Measurements from ENCODE around the gene SHC3. TPM values are rescaled to one million over a fixed set of nuclear protein-coding genes. Genes with fewer than 3 reads are reported as not detected.

SHC3 gene
- total and polyA plus RNA-seq, 2 donors (not counting 1 experiment from before 2014, with no cell fraction given): 1.7 to 16.2 TPM

DNA sequence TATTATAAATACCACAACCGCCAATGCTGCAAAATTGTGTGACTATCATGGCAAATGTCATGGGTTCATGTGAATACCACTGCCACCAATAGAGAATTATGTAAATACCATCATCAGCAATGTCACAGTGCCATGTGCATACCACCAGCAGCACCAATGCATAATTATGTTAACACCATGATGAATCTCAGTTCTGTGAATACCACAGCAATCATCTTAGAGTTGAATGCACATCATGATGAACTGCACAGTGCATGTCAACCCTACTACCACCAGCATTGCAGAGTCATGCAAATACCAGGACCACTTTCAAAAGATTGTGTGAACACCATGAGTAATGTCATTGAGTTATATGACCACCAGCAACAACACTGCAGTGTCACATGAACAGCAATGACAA, 63.2 kb downstream of the SHC3 start:
- no peak overlapping the region for H3K4me2 ChIP-seq (ENCODE audit: extremely low read depth, insufficient read depth, low read length)
- no peak for DNase-seq (ENCODE audit: low read depth in 2 of 2)
- no peaks in the 10 kb centered on the region for H3K27me3 ChIP-seq (ENCODE audit: control insufficient read depth, insufficient read depth, low read length)
- H3K27ac ChIP-seq (ENCODE audit: insufficient read depth, low read length): no peak overlapping the region
- H4K20me1 ChIP-seq (ENCODE audit: control insufficient read depth, extremely low read depth, insufficient read depth, low read length): no peaks in the 10 kb centered on the region
- H3K36me3 ChIP-seq (ENCODE audit: control insufficient read depth, insufficient read depth, low read length): no peaks in the 10 kb centered on the region
- H3K9ac ChIP-seq (ENCODE audit: insufficient read depth, low read length): no peak overlapping the region
- H3K79me2 ChIP-seq (ENCODE audit: control insufficient read depth, insufficient read depth, low read length): peaks cover 2% of the 10 kb centered on the region
- H3K4me3 ChIP-seq (replicated peaks in 1 of 4; ENCODE audit: control extremely low read depth in 1 of 4, insufficient read depth in 1 of 4, low read depth in 3 of 4, low read length in 4 of 4): no peak overlapping the region
- no peak overlapping the region for H2AFZ ChIP-seq (ENCODE audit: low read length)
- no peaks in the 10 kb centered on the region for H3K9me3 ChIP-seq (ENCODE audit: control insufficient read depth, insufficient read depth, low read depth, low read length)
- TF ChIP-seq, protein P1, sequence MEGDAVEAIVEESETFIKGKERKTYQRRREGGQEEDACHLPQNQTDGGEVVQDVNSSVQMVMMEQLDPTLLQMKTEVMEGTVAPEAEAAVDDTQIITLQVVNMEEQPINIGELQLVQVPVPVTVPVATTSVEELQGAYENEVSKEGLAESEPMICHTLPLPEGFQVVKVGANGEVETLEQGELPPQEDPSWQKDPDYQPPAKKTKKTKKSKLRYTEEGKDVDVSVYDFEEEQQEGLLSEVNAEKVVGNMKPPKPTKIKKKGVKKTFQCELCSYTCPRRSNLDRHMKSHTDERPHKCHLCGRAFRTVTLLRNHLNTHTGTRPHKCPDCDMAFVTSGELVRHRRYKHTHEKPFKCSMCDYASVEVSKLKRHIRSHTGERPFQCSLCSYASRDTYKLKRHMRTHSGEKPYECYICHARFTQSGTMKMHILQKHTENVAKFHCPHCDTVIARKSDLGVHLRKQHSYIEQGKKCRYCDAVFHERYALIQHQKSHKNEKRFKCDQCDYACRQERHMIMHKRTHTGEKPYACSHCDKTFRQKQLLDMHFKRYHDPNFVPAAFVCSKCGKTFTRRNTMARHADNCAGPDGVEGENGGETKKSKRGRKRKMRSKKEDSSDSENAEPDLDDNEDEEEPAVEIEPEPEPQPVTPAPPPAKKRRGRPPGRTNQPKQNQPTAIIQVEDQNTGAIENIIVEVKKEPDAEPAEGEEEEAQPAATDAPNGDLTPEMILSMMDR (conservative IDR thresholded peaks at IDR 0.05 in 1 of 2, IDR thresholded peaks at IDR 0.05 in 1 of 2; ENCODE audit: low read depth in 1 of 2, low read length in 2 of 2): no peak
- TF ChIP-seq EZH2 (IDR thresholded peaks at IDR 0.05; ENCODE audit: low read length, missing control alignments): no peak
- no peaks in the 10 kb centered on the region for H3K4me1 ChIP-seq (ENCODE audit: control insufficient read depth, extremely low read depth, insufficient read depth, low read length)

DNA sequence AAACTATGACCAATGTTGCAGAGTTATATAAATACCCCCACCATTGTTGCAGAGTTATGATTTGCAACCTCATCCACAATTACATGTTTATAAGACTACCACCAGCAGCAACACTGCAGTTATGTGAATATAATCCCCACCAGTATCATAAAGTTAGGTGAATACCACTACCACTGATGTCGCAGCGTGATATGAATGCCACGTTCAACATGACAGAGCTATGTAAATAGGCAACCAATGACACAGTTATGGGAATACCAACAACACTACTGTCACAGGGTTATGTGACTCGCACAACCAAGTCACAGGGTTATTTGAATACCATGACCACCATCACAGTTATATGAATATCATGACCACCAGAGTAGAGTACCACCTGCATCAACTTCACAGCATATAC, 63.9 kb downstream of the SHC3 start:
- no peak for DNase-seq (ENCODE audit: low read depth in 2 of 2)
- peaks cover 2% of the 10 kb centered on the region for H3K79me2 ChIP-seq (ENCODE audit: control insufficient read depth, insufficient read depth, low read length)

DNA sequence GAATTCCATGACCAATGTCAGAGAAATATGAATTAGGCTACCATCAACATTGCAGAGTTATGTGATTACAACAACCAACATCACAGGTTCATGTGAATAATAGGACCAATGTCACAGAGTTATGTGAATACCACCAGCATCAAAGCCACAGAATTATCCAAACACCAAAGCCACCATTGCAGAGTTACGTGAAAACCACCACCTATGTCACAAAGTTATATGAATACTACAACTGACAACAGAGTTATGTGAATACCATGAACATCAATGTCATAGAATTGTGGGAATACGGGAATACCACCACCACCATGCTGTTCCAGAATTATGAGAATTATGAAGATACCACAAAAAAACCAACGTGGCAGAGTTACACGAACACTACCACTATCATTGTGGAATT, 64.8 kb downstream of the SHC3 start:
- Histone ChIP-seq H3K79me2 (ENCODE audit: control insufficient read depth, insufficient read depth, low read length) (peaks cover 2% of the 10 kb centered on the region), H3K36me3 (ENCODE audit: control insufficient read depth, insufficient read depth, low read length) (no peaks in the 10 kb centered on the region)
- TF ChIP-seq EZH2 (IDR thresholded peaks at IDR 0.05; ENCODE audit: low read length, missing control alignments): no peak
- TF ChIP-seq, protein P1 (conservative IDR thresholded peaks at IDR 0.05 in 1 of 2, IDR thresholded peaks at IDR 0.05 in 1 of 2; ENCODE audit: low read depth in 1 of 2, low read length in 2 of 2): no peak

More for the DNA sequence above, 63.9 kb downstream of the SHC3 start:
- no peak overlapping the region for H3K4me3 ChIP-seq (replicated peaks in 1 of 4; ENCODE audit: control extremely low read depth in 1 of 4, insufficient read depth in 1 of 4, low read depth in 3 of 4, low read length in 4 of 4)
- no peaks in the 10 kb centered on the region for H4K20me1 ChIP-seq (ENCODE audit: control insufficient read depth, extremely low read depth, insufficient read depth, low read length)
- no peak overlapping the region for H3K9ac ChIP-seq (ENCODE audit: insufficient read depth, low read length)
- no peaks in the 10 kb centered on the region for H3K27me3 ChIP-seq (ENCODE audit: control insufficient read depth, insufficient read depth, low read length)
- no peak for TF ChIP-seq EZH2 (IDR thresholded peaks at IDR 0.05; ENCODE audit: low read length, missing control alignments)
- TF ChIP-seq, protein P1 (conservative IDR thresholded peaks at IDR 0.05 in 1 of 2, IDR thresholded peaks at IDR 0.05 in 1 of 2; ENCODE audit: low read depth in 1 of 2, low read length in 2 of 2): no peak
- no peak overlapping the region for H3K4me2 ChIP-seq (ENCODE audit: extremely low read depth, insufficient read depth, low read length)
- H3K4me1 ChIP-seq (ENCODE audit: control insufficient read depth, extremely low read depth, insufficient read depth, low read length): no peaks in the 10 kb centered on the region
- H3K36me3 ChIP-seq (ENCODE audit: control insufficient read depth, insufficient read depth, low read length): no peaks in the 10 kb centered on the region
- H2AFZ ChIP-seq (ENCODE audit: low read length): no peak overlapping the region
- H3K9me3 ChIP-seq (ENCODE audit: control insufficient read depth, insufficient read depth, low read depth, low read length): no peaks in the 10 kb centered on the region
- no peak overlapping the region for H3K27ac ChIP-seq (ENCODE audit: insufficient read depth, low read length)

More for the DNA sequence above, 64.8 kb downstream of the SHC3 start:
- no peak overlapping the region for H3K4me3 ChIP-seq (replicated peaks in 1 of 4; ENCODE audit: control extremely low read depth in 1 of 4, insufficient read depth in 1 of 4, low read depth in 3 of 4, low read length in 4 of 4)
- no peak overlapping the region for H3K27ac ChIP-seq (ENCODE audit: insufficient read depth, low read length)
- no peak for DNase-seq (ENCODE audit: low read depth in 2 of 2)
- H3K4me1 ChIP-seq (ENCODE audit: control insufficient read depth, extremely low read depth, insufficient read depth, low read length): no peaks in the 10 kb centered on the region
- no peaks in the 10 kb centered on the region for H3K27me3 ChIP-seq (ENCODE audit: control insufficient read depth, insufficient read depth, low read length)
- no peak overlapping the region for H3K4me2 ChIP-seq (ENCODE audit: extremely low read depth, insufficient read depth, low read length)
- no peak overlapping the region for H3K9ac ChIP-seq (ENCODE audit: insufficient read depth, low read length)
- H2AFZ ChIP-seq (ENCODE audit: low read length): no peak overlapping the region
- no peaks in the 10 kb centered on the region for H4K20me1 ChIP-seq (ENCODE audit: control insufficient read depth, extremely low read depth, insufficient read depth, low read length)
- H3K9me3 ChIP-seq (ENCODE audit: control insufficient read depth, insufficient read depth, low read depth, low read length): no peaks in the 10 kb centered on the region
